ENCODE data around the gene LYPD5.
"Not testable (repeated sequence)": the region's sequence is repeated elsewhere in the genome, so short reads cannot be mapped to it uniquely, and the experiment has no call there.

Gene LYPD5

GRCh38 chr19:43809762-43810696 is 7.8 kb upstream of the LYPD5 start:
- Histone ChIP-seq H3K36me3 (no peaks in the 10 kb centered on the region), H3K4me3 (ENCODE audit: low read depth, low read length) (no peak overlapping the region), H3K9me3 (no peaks in the 10 kb centered on the region), H3K27me3 (no peaks in the 10 kb centered on the region), H3K4me1 (no peaks in the 10 kb centered on the region)
- peak; percentile 67 for TF ChIP-seq CTCF (IDR thresholded peaks at IDR 0.05; ENCODE audit: low read depth, low read length)
- DNase-seq: no peak

- Histone ChIP-seq H3K4me1 (no peaks in the 10 kb centered on the region), H3K4me3 (ENCODE audit: low read depth, low read length) (no peak overlapping the region), H3K27me3 (no peaks in the 10 kb centered on the region), H3K36me3 (no peaks in the 10 kb centered on the region), H3K9me3 (no peaks in the 10 kb centered on the region)
- TF ChIP-seq CTCF (IDR thresholded peaks at IDR 0.05; ENCODE audit: low read depth, low read length): no peak
- no peak for DNase-seq
Measured at GRCh38 chr19:43807651-43808050, 5.4 kb upstream of the LYPD5 start.

- Histone ChIP-seq H3K36me3 (no peaks in the 10 kb centered on the region), H3K27me3 (no peaks in the 10 kb centered on the region), H3K9me3 (no peaks in the 10 kb centered on the region), H3K4me3 (ENCODE audit: low read depth, low read length) (no peak overlapping the region), H3K4me1 (no peaks in the 10 kb centered on the region)
- DNase-seq: no peak
- TF ChIP-seq CTCF (IDR thresholded peaks at IDR 0.05; ENCODE audit: low read depth, low read length): no peak
Measured at GRCh38 chr19:43806848-43807247, 4.6 kb upstream of the LYPD5 start.

GRCh38 chr19:43806401-43806800 is 4.2 kb upstream of the LYPD5 start:
- H3K4me3 ChIP-seq (ENCODE audit: low read depth, low read length); H3K36me3 ChIP-seq; DNase-seq; H3K9me3 ChIP-seq; H3K27me3 ChIP-seq; H3K4me1 ChIP-seq: not testable (repeated sequence)

GRCh38 chr19:43804432-43804831 is 2.2 kb upstream of the LYPD5 start:
- no peaks in the 10 kb centered on the region for H3K36me3 ChIP-seq
- H3K4me1 ChIP-seq: no peaks in the 10 kb centered on the region
- H3K4me3 ChIP-seq (ENCODE audit: low read depth, low read length): no peak overlapping the region
- no peak for TF ChIP-seq CTCF (IDR thresholded peaks at IDR 0.05; ENCODE audit: low read depth, low read length)
- no peaks in the 10 kb centered on the region for H3K27me3 ChIP-seq
- DNase-seq: no peak
- no peaks in the 10 kb centered on the region for H3K9me3 ChIP-seq

GRCh38 chr19:43799502-43800142 is 2.6 kb downstream of the LYPD5 start:
- no peaks in the 10 kb centered on the region for H3K36me3 ChIP-seq
- TF ChIP-seq CTCF (IDR thresholded peaks at IDR 0.05; ENCODE audit: low read depth, low read length): no peak
- no peaks in the 10 kb centered on the region; the same call in 1 of the 2 replicates for H3K9me3 ChIP-seq
- DNase-seq: no peak
- H3K4me3 ChIP-seq (ENCODE audit: low read depth, low read length): no peak overlapping the region
- no peaks in the 10 kb centered on the region for H3K4me1 ChIP-seq
- no peaks in the 10 kb centered on the region for H3K27me3 ChIP-seq

All from BE2C (cell line).